HepG2 (cell line): ENCODE measurements around the gene PYGL. TPM values are rescaled to one million over a fixed set of nuclear protein-coding genes. Genes with fewer than 3 reads are reported as not detected.

Experiments
- DNMT3B ChIP-seq: conservative IDR thresholded peaks from 2 replicates; pipeline ENCODE4 v1.6.1; 2016; ENCODE audit warnings: missing biosample characterization, control low read depth
- HES4 ChIP-seq: sonication (generic); formaldehyde crosslinking; IDR thresholded peaks from 2 replicates; pipeline ENCODE4 v1.9.0; 2021; ENCODE audit warnings: mild to moderate bottlenecking, missing genetic modification reagents, borderline replicate concordance
- ISX ChIP-seq: sonication (generic); formaldehyde crosslinking; conservative IDR thresholded peaks from 2 replicates; pipeline ENCODE4 v1.5.0; 2020; ENCODE audit warnings: missing genetic modification reagents
- KMT2A ChIP-seq: sonication (generic); formaldehyde crosslinking; IDR thresholded peaks from 2 replicates; pipeline ENCODE4 v1.4.0; 2020; ENCODE audit warnings: missing genetic modification reagents
- MBNL3 ChIP-seq: fragments of 250-450 bp; sonication (Bioruptor Pico); conservative IDR thresholded peaks from 2 replicates; pipeline ENCODE4 v1.8.0; 2022; ENCODE audit warnings: mild to moderate bottlenecking, inconsistent platforms
- NFKB2 ChIP-seq: sonication (generic); formaldehyde crosslinking; IDR thresholded peaks from 2 replicates; pipeline ENCODE4 v1.4.0; 2020; ENCODE audit warnings: missing genetic modification reagents, borderline replicate concordance
- SRF ChIP-seq: IDR thresholded peaks from 2 replicates; pipeline ENCODE4 v1.6.1; 2011; ENCODE audit warnings: mild to moderate bottlenecking, low read depth, low read length, moderate library complexity
- ZC3H13 ChIP-seq: sonication (generic); formaldehyde crosslinking; IDR thresholded peaks from 2 replicates; pipeline ENCODE4 v1.8.1; 2023; ENCODE audit warnings: mild to moderate bottlenecking, missing genetic modification reagents, moderate library complexity
- ZEB1 ChIP-seq: IDR thresholded peaks from 2 replicates; pipeline ENCODE4 v1.6.1; 2012; ENCODE audit warnings: mild to moderate bottlenecking, low read depth, inconsistent platforms; ENCODE audit not compliant: insufficient replicate concordance
- ZFP90 ChIP-seq: sonication (generic); formaldehyde crosslinking; IDR thresholded peaks from 2 replicates; pipeline ENCODE4 v1.8.0; 2022; ENCODE audit warnings: missing genetic modification reagents, mild to moderate bottlenecking, inconsistent platforms, borderline replicate concordance
- ZNF33A ChIP-seq: sonication (generic); formaldehyde crosslinking; IDR thresholded peaks from 2 replicates; pipeline ENCODE4 v1.5.1; 2020; ENCODE audit warnings: missing genetic modification reagents, mild to moderate bottlenecking, moderate library complexity, borderline replicate concordance
- ZNF569 ChIP-seq: sonication (generic); formaldehyde crosslinking; IDR thresholded peaks from 2 replicates; pipeline ENCODE4 v1.5.0; 2020; ENCODE audit warnings: mild to moderate bottlenecking, missing genetic modification reagents, moderate library complexity, borderline replicate concordance
- ZNF660 ChIP-seq: sonication (generic); formaldehyde crosslinking; IDR thresholded peaks from 2 replicates; pipeline ENCODE4 v1.5.1; 2020; ENCODE audit warnings: mild to moderate bottlenecking, low read depth, missing genetic modification reagents, borderline replicate concordance
- ZNF703 ChIP-seq: sonication (generic); formaldehyde crosslinking; IDR thresholded peaks from 2 replicates; pipeline ENCODE4 v1.5.1; 2020; ENCODE audit warnings: missing genetic modification reagents, mild to moderate bottlenecking, moderate library complexity, borderline replicate concordance
- ZSCAN9 ChIP-seq: IDR thresholded peaks from 2 replicates; pipeline ENCODE4 v1.6.1; 2016; ENCODE audit warnings: borderline replicate concordance
- polyA plus RNA-seq, 8 experiments: library from polyadenylated mRNA; depleted of rRNA in 3 of 8; stranded (reverse) in 7 of 8; unstranded in 1 of 8; fragments of >200 nt; fragmentation: Illumina TruSeq in 4 of 8; extraction: Trizol in 4 of 8; gene quantifications; 2 replicates each; pipeline versions ENCODE4 v1.2.1 to v1.2.3, GENCODE V29; 2011 to 2016; ENCODE audit warnings: low read depth in 4 of 8, missing spikeins in 1 of 8, mixed read lengths in 1 of 8; ENCODE audit not compliant: insufficient read depth in 1 of 8
- total RNA-seq, 5 experiments: library from RNA; depleted of rRNA; stranded (reverse); fragments of >200 nt; fragmentation: Illumina TruSeq; extraction: Trizol; gene quantifications; 2 replicates each; pipeline ENCODE4 v1.2.3, GENCODE V29; 2016; ENCODE audit warnings: low read depth in 1 of 5
- TF ChIP-seq, protein P1 (sequence below): sonication (generic); formaldehyde crosslinking; conservative IDR thresholded peaks from 2 replicates; pipeline ENCODE4 v1.4.0; 2020; ENCODE audit warnings: missing genetic modification reagents
- TF ChIP-seq, protein P2 (sequence below): sonication (generic); formaldehyde crosslinking; IDR thresholded peaks from 2 replicates; pipeline ENCODE4 v1.4.0; 2020; ENCODE audit warnings: missing genetic modification reagents
- TF ChIP-seq, protein P3 (sequence below): sonication (generic); formaldehyde crosslinking; IDR thresholded peaks from 2 replicates; pipeline ENCODE4 v1.4.0; 2020; ENCODE audit warnings: missing genetic modification reagents, borderline replicate concordance

Gene PYGL
- total and polyA plus RNA-seq, 2 of the 13 experiments (the other 11 are each of a cell fraction or from before 2014, with no cell fraction given), result 98.4 to 110 TPM

DNA sequence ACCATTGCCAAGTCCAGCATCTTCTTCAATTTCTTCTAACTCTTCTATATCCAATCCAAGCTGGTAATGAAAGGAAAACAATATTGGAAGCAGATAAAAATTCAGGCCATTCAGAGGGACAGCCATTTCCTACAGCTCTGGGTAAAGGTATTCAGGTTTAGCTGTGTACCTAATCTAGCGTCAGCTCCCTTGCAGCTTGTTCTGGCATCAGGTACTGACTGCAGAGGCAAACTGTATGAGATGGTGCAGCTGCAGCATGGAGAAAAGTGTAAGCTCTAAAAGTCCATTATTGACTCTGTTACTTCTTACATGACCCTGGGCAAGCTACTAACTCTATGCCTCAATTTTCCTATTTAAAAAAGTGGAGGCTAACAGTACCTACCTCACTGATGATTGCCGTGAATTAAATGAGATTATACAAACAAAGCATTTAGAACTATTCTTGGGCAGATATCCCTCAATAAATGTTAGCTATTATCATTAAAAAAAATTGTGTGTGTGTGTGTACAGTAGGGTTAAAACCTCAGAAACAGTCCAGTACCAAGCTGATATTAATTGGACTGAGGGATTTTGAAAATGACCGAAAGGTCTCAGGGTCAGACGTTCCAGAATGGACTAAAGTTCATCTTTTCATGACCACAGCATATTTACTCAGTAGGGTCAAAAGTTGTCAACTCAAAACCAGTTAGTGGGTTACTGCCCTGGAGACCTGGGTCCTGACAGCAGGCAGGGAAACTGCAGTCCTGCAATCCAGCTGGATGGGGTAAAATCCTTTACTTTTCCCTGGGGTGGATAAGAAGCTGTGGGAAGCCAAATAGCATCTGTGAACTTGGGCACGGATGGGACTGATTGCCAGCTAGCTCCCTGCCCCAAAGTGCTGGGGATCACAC lies 8.9 kb downstream of the PYGL start (continued):
- TF ChIP-seq, protein P1, sequence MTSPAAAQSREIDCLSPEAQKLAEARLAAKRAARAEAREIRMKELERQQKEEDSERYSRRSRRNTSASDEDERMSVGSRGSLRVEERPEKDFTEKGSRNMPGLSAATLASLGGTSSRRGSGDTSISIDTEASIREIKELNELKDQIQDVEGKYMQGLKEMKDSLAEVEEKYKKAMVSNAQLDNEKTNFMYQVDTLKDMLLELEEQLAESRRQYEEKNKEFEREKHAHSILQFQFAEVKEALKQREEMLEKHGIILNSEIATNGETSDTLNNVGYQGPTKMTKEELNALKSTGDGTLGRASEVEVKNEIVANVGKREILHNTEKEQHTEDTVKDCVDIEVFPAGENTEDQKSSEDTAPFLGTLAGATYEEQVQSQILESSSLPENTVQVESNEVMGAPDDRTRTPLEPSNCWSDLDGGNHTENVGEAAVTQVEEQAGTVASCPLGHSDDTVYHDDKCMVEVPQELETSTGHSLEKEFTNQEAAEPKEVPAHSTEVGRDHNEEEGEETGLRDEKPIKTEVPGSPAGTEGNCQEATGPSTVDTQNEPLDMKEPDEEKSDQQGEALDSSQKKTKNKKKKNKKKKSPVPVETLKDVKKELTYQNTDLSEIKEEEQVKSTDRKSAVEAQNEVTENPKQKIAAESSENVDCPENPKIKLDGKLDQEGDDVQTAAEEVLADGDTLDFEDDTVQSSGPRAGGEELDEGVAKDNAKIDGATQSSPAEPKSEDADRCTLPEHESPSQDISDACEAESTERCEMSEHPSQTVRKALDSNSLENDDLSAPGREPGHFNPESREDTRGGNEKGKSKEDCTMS (CRISPR knock-in tag), result no peak
- TF ChIP-seq ZEB1, result peak; percentile 33
- no peak for TF ChIP-seq ZNF33A (CRISPR knock-in tag)
- TF ChIP-seq ZNF660, result no peak
- TF ChIP-seq SRF, result no peak
- no peak for TF ChIP-seq HES4
- TF ChIP-seq ZC3H13 (CRISPR knock-in tag), result no peak
- no peak for TF ChIP-seq MBNL3
- 0 out of 2 replicates have a peak, but pooled peaks have one; percentile 45 for TF ChIP-seq ZSCAN9
- TF ChIP-seq DNMT3B (CRISPR knock-in tag), result no peak
- TF ChIP-seq ISX, result no peak
- no peak for TF ChIP-seq ZNF569 (CRISPR knock-in tag)
- no peak for TF ChIP-seq ZNF703 (CRISPR knock-in tag)
- TF ChIP-seq NFKB2 (CRISPR knock-in tag), result no peak
- TF ChIP-seq KMT2A (CRISPR knock-in tag), result peak; percentile 28; the same call in 1 of the 2 replicates
- TF ChIP-seq, protein P2, sequence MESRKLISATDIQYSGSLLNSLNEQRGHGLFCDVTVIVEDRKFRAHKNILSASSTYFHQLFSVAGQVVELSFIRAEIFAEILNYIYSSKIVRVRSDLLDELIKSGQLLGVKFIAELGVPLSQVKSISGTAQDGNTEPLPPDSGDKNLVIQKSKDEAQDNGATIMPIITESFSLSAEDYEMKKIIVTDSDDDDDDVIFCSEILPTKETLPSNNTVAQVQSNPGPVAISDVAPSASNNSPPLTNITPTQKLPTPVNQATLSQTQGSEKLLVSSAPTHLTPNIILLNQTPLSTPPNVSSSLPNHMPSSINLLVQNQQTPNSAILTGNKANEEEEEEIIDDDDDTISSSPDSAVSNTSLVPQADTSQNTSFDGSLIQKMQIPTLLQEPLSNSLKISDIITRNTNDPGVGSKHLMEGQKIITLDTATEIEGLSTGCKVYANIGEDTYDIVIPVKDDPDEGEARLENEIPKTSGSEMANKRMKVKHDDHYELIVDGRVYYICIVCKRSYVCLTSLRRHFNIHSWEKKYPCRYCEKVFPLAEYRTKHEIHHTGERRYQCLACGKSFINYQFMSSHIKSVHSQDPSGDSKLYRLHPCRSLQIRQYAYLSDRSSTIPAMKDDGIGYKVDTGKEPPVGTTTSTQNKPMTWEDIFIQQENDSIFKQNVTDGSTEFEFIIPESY (CRISPR knock-in tag), result no peak
- TF ChIP-seq ZFP90 (CRISPR knock-in tag), result no peak
- TF ChIP-seq, protein P3, sequence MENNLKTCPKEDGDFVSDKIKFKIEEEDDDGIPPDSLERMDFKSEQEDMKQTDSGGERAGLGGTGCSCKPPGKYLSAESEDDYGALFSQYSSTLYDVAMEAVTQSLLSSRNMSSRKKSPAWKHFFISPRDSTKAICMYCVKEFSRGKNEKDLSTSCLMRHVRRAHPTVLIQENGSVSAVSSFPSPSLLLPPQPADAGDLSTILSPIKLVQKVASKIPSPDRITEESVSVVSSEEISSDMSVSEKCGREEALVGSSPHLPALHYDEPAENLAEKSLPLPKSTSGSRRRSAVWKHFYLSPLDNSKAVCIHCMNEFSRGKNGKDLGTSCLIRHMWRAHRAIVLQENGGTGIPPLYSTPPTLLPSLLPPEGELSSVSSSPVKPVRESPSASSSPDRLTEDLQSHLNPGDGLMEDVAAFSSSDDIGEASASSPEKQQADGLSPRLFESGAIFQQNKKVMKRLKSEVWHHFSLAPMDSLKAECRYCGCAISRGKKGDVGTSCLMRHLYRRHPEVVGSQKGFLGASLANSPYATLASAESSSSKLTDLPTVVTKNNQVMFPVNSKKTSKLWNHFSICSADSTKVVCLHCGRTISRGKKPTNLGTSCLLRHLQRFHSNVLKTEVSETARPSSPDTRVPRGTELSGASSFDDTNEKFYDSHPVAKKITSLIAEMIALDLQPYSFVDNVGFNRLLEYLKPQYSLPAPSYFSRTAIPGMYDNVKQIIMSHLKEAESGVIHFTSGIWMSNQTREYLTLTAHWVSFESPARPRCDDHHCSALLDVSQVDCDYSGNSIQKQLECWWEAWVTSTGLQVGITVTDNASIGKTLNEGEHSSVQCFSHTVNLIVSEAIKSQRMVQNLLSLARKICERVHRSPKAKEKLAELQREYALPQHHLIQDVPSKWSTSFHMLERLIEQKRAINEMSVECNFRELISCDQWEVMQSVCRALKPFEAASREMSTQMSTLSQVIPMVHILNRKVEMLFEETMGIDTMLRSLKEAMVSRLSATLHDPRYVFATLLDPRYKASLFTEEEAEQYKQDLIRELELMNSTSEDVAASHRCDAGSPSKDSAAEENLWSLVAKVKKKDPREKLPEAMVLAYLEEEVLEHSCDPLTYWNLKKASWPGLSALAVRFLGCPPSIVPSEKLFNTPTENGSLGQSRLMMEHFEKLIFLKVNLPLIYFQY (CRISPR knock-in tag), result peak; percentile 87; the same call in 1 of the 2 replicates
